Pancreas (tissue), 10 donors: ENCODE data around the gene MYOG. TPM values are rescaled to one million over a fixed set of nuclear protein-coding genes. Genes with fewer than 3 reads are reported as not detected.

Source experiments
- ATAC-seq, 4 donors: fragments of 200-7000 bp; cut with Tn5 transposase; one replicate each; pipeline versions ENCODE4 v1.8.0 to v1.9.1; 2020; ENCODE audit warnings: mild to moderate bottlenecking in 4 of 4, moderate library complexity in 4 of 4
- DNase-seq, 6 donors: peaks; one replicate each; pipeline ENCODE4 v3.0.0-alpha.2; 2020
- FAIRE-seq: peaks from 2 replicates; lab custom pipeline; 2012; peaks lifted over from hg19 to GRCh38; lab: Jason Lieb, UNC
- H3K27ac ChIP-seq, 4 donors: fragments of 200-600 bp; sonication (generic); 1 replicate in 3 of 4; 2 replicates in 1 of 4; pipeline versions ENCODE4 v1.5.0 to v1.8.0; 2020
- H3K27me3 ChIP-seq, 4 donors: fragments of 200-600 bp; one replicate each; pipeline ENCODE4 v1.8.0; 2021
- H3K36me3 ChIP-seq, 3 donors: fragments of 200-600 bp; sonication (generic) in 1 of 3; one replicate each; pipeline versions ENCODE4 v1.5.0 to v1.8.0; 2020 to 2021
- H3K4me1 ChIP-seq, 3 donors: fragments of 200-600 bp; one replicate each; pipeline ENCODE4 v1.8.0; 2021
- H3K4me3 ChIP-seq, 4 donors: fragments of 200-600 bp; sonication (generic) in 2 of 4; one replicate each; pipeline versions ENCODE4 v1.5.0 to v1.8.0; 2020 to 2021
- H3K9me3 ChIP-seq, 4 donors: fragments of 200-600 bp; one replicate each; pipeline ENCODE4 v1.8.0; 2021
- WGBS, 2 donors: extraction: QIAGEN DNeasy Blood & Tissue Kit; methylation state at CpG; one replicate each; pipeline ENCODE4 v1.1.7; 2013; 5-methylcytosine and 5-hydroxymethylcytosine counted together
- intact Hi-C, 3 donors: fragments of 100-400 bp; cut with DNase I; formaldehyde crosslinking; loops; one replicate each; pipeline versions ENCODE4 v1.11.1 to v1.14.2; 2022
- polyA plus RNA-seq, 2 donors: library from polyadenylated mRNA; stranded (reverse); fragments of 200-250 nt; gene quantifications; one replicate each; pipeline ENCODE4 v1.2.3, GENCODE V29; 2013
- total RNA-seq, 6 donors: library from RNA; stranded (reverse); fragmentation: NEBNext Ultra II Directional in 4 of 6; extraction: Animal tissue kit (Norgen Biotek cat#: 25700) in 4 of 6; gene quantifications; one replicate each; pipeline versions ENCODE4 v1.2.1 to v1.2.4, GENCODE V29; 2021 to 2023
- TF ChIP-seq, protein P1 (sequence below), 4 donors: fragments of 200-600 bp; sonication (generic) in 3 of 4; IDR thresholded peaks; one replicate each; pipeline versions ENCODE4 v1.5.0 to v1.8.0; 2021; ENCODE audit warnings: antibody characterized with exemption in 4 of 4
- donor health status: healthy with polysubstance abuse.
- donor health status: DM: no; HTN: no; CAD: no; lungs with moderate emphysema.
- donor health status: DM: no; HTN: no; CAD: no.
- donor health status: control.
- donor health status: control.
- donor health status: Bipolar disorder and iron deficiency.
- donor health status: DM: yes; HTN: yes; CAD: no.
- donor health status: DM: no; HTN: no; CAD: no.
- donor health status: DM: no; HTN: no; CAD: no.
- donor health status: DM: yes; HTN: yes; CAD: no.

Gene MYOG
- total and polyA plus RNA-seq, 8 donors: 0.07 TPM; not detected in 7

DNA sequence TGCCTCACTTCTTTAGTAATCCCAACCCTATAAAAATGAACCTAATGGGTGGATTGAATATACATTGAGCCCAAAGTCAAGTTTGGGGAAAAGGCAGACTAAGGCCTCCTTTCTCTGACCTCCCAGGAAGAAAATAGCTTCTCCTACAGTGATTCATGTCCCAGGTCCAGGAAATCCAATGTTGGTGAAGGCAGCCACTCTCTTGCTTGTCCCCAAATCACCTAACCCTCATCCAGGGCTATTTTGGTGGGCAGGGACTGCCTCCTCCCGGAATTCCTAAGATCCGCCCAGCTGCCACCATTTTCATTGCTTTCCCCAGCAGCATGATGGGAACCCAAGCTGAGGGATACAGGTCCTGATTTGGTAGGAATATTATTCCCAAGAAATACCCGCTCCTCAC, 8.4 kb downstream of the MYOG start:
- FAIRE-seq: no peak
- DNase-seq: no peak
- ATAC-seq: no peak

DNA sequence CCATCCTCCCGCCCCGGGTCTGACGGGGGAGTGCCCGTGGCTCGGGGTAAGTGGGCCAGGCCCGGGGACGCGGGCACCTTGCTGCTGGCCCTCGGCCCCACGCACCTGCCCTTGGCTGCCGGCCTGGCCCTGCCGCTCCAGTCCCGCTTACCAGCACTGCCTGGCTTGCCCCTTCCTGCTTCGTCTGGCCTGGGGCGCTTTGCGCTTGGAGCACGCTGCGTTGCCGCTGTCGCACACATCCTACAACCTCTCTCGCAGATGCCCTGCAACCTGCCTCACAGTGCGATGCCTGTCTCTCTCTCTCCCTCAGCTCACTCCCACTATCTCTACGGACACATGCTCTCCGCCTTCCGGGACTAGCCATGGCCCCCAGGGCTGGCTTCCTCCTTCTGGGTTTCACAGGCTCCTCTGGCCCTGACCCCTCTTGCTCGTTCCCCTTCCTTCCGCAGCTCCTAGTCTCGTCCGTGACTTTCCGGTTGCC, 9.7 kb downstream of the MYOG start:
- Histone ChIP-seq H3K9me3 (no peaks in the 10 kb centered on the region), H3K36me3 (no peaks in the 10 kb centered on the region), H3K27me3 (peaks cover 0 to 7% (median 0%) of the 10 kb centered on the region in 4 donors), H3K27ac (no peak overlapping the region), H3K4me3 (peak overlapping the region in 2 of 4 donors; percentile 5 to 37), H3K4me1 (no peaks in the 10 kb centered on the region)
- intact Hi-C loops: no loop called here
- TF ChIP-seq, protein P1, sequence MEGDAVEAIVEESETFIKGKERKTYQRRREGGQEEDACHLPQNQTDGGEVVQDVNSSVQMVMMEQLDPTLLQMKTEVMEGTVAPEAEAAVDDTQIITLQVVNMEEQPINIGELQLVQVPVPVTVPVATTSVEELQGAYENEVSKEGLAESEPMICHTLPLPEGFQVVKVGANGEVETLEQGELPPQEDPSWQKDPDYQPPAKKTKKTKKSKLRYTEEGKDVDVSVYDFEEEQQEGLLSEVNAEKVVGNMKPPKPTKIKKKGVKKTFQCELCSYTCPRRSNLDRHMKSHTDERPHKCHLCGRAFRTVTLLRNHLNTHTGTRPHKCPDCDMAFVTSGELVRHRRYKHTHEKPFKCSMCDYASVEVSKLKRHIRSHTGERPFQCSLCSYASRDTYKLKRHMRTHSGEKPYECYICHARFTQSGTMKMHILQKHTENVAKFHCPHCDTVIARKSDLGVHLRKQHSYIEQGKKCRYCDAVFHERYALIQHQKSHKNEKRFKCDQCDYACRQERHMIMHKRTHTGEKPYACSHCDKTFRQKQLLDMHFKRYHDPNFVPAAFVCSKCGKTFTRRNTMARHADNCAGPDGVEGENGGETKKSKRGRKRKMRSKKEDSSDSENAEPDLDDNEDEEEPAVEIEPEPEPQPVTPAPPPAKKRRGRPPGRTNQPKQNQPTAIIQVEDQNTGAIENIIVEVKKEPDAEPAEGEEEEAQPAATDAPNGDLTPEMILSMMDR (IDR thresholded peaks at IDR 0.05): no peak
- WGBS, 2 donors: 25 to 38% methylated on average over 26 to 30 of the region's 30 CpGs
- DNase-seq (no peak), ATAC-seq (peak in 3 of 4 donors; percentile 29 to 58 (median 56)), FAIRE-seq (no peak)

More for the DNA sequence above, 8.4 kb downstream of the MYOG start:
- Histone ChIP-seq H3K36me3 (no peaks in the 10 kb centered on the region), H3K9me3 (no peaks in the 10 kb centered on the region), H3K4me3 (no peak overlapping the region), H3K27me3 (peaks cover 0 to 7% (median 0%) of the 10 kb centered on the region in 4 donors), H3K4me1 (no peaks in the 10 kb centered on the region), H3K27ac (no peak overlapping the region)
- intact Hi-C loops: no loop called here
- TF ChIP-seq, protein P1 (IDR thresholded peaks at IDR 0.05): no peak
- WGBS, 2 donors: 79 to 82% methylated on average over 3 of the region's 3 CpGs

DNA sequence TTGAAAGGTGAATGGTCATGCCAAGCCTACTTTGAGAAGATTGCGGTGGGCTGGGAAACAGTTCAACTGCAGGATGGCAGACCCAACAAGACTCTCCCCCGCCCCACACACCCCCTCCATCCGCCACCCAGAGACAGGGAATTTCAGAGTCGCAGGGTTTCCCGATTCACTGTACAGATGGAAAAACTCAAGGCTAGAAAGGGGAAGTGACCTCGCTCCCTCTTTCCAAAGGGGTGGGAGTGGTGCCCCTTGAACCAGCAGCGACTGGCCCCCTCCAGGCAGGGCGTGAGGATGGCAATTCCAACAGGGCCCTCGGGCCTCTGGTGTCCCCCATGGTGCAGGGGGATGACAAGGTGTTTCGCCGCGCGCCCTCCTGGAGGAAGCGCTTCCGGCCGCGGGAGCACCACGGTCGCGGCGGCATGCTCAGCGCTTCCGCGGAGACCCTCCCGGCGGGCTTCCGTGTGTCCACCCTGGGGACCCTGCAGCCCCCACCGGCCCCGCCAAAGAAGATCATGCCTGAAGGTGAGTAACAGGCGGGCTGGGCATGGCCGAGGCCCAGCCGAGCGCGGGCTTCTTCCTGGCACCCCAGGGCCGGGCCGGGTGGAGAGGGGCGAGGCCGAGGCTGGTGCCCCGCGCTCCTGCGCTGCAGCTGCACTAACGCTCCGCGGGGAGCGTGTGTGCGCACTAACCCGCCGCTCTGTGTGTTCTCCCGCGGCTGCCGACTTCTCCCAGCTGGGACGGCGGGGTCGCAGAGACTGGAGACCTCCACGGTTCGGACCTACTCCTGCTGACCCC, 10.4 kb downstream of the MYOG start:
- TF ChIP-seq, protein P1 (IDR thresholded peaks at IDR 0.05): no peak
- FAIRE-seq (no peak), DNase-seq (no peak), ATAC-seq (peak in 3 of 4 donors; percentile 44 to 62 (median 61))
- Histone ChIP-seq H3K36me3 (no peaks in the 10 kb centered on the region), H3K4me1 (no peaks in the 10 kb centered on the region), H3K27ac (no peak overlapping the region), H3K4me3 (peak overlapping the region in 2 of 4 donors; percentile 5 to 37), H3K9me3 (no peaks in the 10 kb centered on the region), H3K27me3 (peaks cover 0 to 7% (median 0%) of the 10 kb centered on the region in 4 donors)
- intact Hi-C loops: no loop called here
- WGBS, 2 donors: 10 to 18% methylated on average over 47 to 56 of the region's 56 CpGs

DNA sequence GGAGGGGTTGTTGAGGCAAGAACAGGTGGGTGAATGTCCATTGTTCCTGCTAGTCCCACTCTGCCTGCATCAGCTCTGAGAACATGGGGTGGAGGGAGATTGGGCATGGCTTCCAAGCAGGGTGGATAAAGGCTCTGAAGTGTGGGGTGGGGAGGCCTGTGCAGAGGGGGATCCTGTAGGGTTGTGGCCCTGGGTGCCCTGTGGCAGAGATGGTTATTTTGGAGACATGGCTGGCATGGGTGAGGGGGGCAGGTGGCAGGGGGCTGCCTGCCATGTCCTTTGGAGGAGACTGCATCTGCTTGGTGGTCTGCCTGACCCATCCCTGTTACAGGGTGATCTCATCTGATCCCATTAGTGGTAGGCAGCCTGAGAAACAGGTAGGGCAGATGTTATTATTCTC, 11.2 kb downstream of the MYOG start:
- no peak overlapping the region for H3K4me3 ChIP-seq
- peaks cover 0 to 7% (median 0%) of the 10 kb centered on the region in 4 donors for H3K27me3 ChIP-seq
- TF ChIP-seq, protein P1 (IDR thresholded peaks at IDR 0.05): no peak
- peaks cover 0 to under 1% (median 0%) of the 10 kb centered on the region in 3 donors for H3K4me1 ChIP-seq
- no peak for ATAC-seq
- DNase-seq: no peak
- no peaks in the 10 kb centered on the region for H3K9me3 ChIP-seq
- no peak for FAIRE-seq
- no peaks in the 10 kb centered on the region for H3K36me3 ChIP-seq
- no peak overlapping the region for H3K27ac ChIP-seq
- intact Hi-C loops: no loop called here

DNA sequence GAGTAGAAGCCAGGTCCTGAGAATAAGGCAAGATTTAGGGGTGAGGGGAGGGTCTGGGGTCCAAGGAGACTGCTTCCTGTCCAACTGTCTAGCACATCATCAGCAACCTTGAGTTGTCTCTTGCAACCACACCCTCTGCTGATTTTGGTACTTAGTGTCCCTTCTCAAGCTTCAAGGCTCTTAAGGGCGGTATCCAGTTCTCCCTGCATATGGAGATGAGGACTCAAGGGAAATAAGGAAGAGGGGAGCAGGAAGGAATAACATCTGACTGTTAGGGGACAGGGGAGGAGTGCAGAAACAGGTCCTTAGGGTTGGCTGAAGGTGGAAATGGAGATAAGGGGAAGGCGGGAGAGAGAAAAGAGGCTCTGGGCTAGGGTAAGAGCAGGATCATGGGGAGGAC, 12.3 kb downstream of the MYOG start:
- Histone ChIP-seq H3K36me3 (no peaks in the 10 kb centered on the region), H3K27ac (no peak overlapping the region), H3K27me3 (peaks cover 0 to 7% (median 0%) of the 10 kb centered on the region in 4 donors), H3K4me1 (peaks cover 0 to 7% (median 0%) of the 10 kb centered on the region in 3 donors), H3K4me3 (no peak overlapping the region), H3K9me3 (no peaks in the 10 kb centered on the region)
- 84 to 88% methylated on average over 2 of the region's 2 CpGs for WGBS, 2 donors
- DNase-seq (no peak), FAIRE-seq (no peak), ATAC-seq (no peak)
- TF ChIP-seq, protein P1 (IDR thresholded peaks at IDR 0.05): no peak
- intact Hi-C loops: no loop called here
